Trophoblast cell (in vitro differentiated cells and primary cell): ENCODE results near the gene SMIM28.

Experiments
- DNase-seq, 2 donors: peaks; one replicate each; pipeline ENCODE4 v3.0.0-alpha.2; 2016
- H2AFZ ChIP-seq: 2 replicates; pipeline ENCODE4 v1.6.1; 2013; ENCODE audit warnings: low read length, moderate library complexity, mild to moderate bottlenecking; ENCODE audit not compliant: insufficient read depth, poor library complexity
- H2AK5ac ChIP-seq: 2 replicates; pipeline ENCODE4 v1.6.1; 2013; ENCODE audit warnings: mild to moderate bottlenecking, low read length
- H2BK120ac ChIP-seq: 2 replicates; pipeline ENCODE4 v1.6.1; 2013; ENCODE audit warnings: low read length, mild to moderate bottlenecking, moderate library complexity; ENCODE audit not compliant: insufficient read depth, poor library complexity
- H2BK12ac ChIP-seq: 2 replicates; pipeline ENCODE4 v1.6.1; 2013; ENCODE audit warnings: mild to moderate bottlenecking, low read length, moderate library complexity
- H2BK5ac ChIP-seq: 2 replicates; pipeline ENCODE4 v1.6.1; 2013; ENCODE audit warnings: low read length, low read depth, moderate library complexity, mild to moderate bottlenecking; ENCODE audit not compliant: poor library complexity
- H3K14ac ChIP-seq: 2 replicates; pipeline ENCODE4 v1.6.1; 2013; ENCODE audit warnings: mild to moderate bottlenecking, low read length
- H3K18ac ChIP-seq: 2 replicates; pipeline ENCODE4 v1.6.1; 2013; ENCODE audit warnings: mild to moderate bottlenecking, low read length
- H3K23ac ChIP-seq: 2 replicates; pipeline ENCODE4 v1.6.1; 2013; ENCODE audit warnings: low read length
- H3K27ac ChIP-seq: 2 replicates; pipeline ENCODE4 v1.5.1; 2013; ENCODE audit warnings: low read depth, mild to moderate bottlenecking, inconsistent platforms, low read length, moderate library complexity
- H3K27me3 ChIP-seq: 2 replicates; pipeline ENCODE4 v1.6.1; 2013; ENCODE audit warnings: inconsistent platforms, mild to moderate bottlenecking, low read length, moderate library complexity; ENCODE audit not compliant: insufficient read depth
- H3K36me3 ChIP-seq, 2 experiments: 1 replicate in 1 of 2; 2 replicates in 1 of 2; pipeline ENCODE4 v1.6.1; 2013; ENCODE audit warnings: low read length in 2 of 2, mild to moderate bottlenecking in 2 of 2, moderate library complexity in 1 of 2; ENCODE audit not compliant: insufficient read depth in 2 of 2, control insufficient read depth in 1 of 2
- H3K4ac ChIP-seq: 2 replicates; pipeline ENCODE4 v1.6.1; 2013; ENCODE audit warnings: low read depth, mild to moderate bottlenecking, low read length, moderate library complexity
- H3K4me1 ChIP-seq, 2 experiments: 1 replicate in 1 of 2; 2 replicates in 1 of 2; pipeline ENCODE4 v1.6.1; 2013; ENCODE audit warnings: low read length in 2 of 2, mild to moderate bottlenecking in 2 of 2, moderate library complexity in 1 of 2; ENCODE audit not compliant: insufficient read depth in 2 of 2, control insufficient read depth in 1 of 2
- H3K4me2 ChIP-seq: 2 replicates; pipeline ENCODE4 v1.6.1; 2013; ENCODE audit warnings: inconsistent platforms, mild to moderate bottlenecking, low read length, moderate library complexity
- H3K4me3 ChIP-seq: 2 replicates; pipeline ENCODE4 v1.5.1; 2013; ENCODE audit warnings: mild to moderate bottlenecking, low read depth, low read length, inconsistent platforms
- H3K79me1 ChIP-seq: one replicate; pipeline ENCODE4 v1.6.1; 2013; ENCODE audit warnings: low read length
- H3K79me2 ChIP-seq: 2 replicates; pipeline ENCODE4 v1.6.1; 2013; ENCODE audit warnings: low read length, mild to moderate bottlenecking; ENCODE audit not compliant: control insufficient read depth, insufficient read depth, poor library complexity
- H3K9ac ChIP-seq: 2 replicates; pipeline ENCODE4 v1.6.1; 2013; ENCODE audit warnings: mild to moderate bottlenecking, low read length
- H3K9me3 ChIP-seq: 2 replicates; pipeline ENCODE4 v1.6.1; 2013; ENCODE audit warnings: low read depth, mild to moderate bottlenecking, control low read depth, inconsistent platforms, low read length; ENCODE audit not compliant: insufficient read depth
- H4K12ac ChIP-seq: 2 replicates; pipeline ENCODE4 v1.6.1; 2013; ENCODE audit warnings: low read depth, mild to moderate bottlenecking, low read length, moderate library complexity
- H4K8ac ChIP-seq: 2 replicates; pipeline ENCODE4 v1.6.1; 2013; ENCODE audit warnings: low read depth, mild to moderate bottlenecking, low read length, moderate library complexity
- H4K91ac ChIP-seq: one replicate; pipeline ENCODE4 v1.6.1; 2013; ENCODE audit warnings: low read depth, mild to moderate bottlenecking, low read length, moderate library complexity
- WGBS: extraction: QIAGEN DNeasy Blood & Tissue Kit; methylation state at CpG from one replicate; pipeline ENCODE4 v1.1.7; 2013; ENCODE audit warnings: missing lambda C conversion rate; ENCODE audit not compliant: insufficient read length, insufficient coverage; ENCODE audit errors: extremely low coverage; 5-methylcytosine and 5-hydroxymethylcytosine counted together

The SMIM28 gene

DNA sequence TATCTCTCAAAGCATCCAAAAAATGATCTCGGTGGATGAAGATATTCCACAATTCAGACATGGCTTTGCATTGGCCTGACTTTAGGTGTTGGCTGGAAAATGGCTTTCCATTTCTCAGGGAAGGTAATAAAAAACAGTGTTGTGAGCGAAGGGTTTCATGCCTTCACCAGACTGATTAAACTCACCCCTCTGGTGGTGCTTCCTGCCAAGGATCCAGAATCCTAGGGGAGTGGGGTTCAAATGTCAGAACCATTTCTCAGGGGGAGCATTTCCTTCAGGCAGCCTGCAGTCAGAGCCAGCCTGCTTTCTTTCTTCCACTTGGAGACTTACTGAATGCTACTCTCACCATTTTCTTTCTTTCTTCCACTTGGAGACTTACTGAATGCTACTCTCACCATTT is 45.7 kb upstream of the SMIM28 start:
- Histone ChIP-seq H3K36me3 (no peaks in the 10 kb centered on the region), H3K4me1 (peaks cover 0 to 2% of the 10 kb centered on the region in 2 experiments), H3K27ac (no peak overlapping the region), H3K79me2 (no peaks in the 10 kb centered on the region), H3K9me3 (peaks cover 4% of the 10 kb centered on the region), H4K8ac (no peak overlapping the region), H4K91ac (no peak overlapping the region), H3K9ac (no peak overlapping the region), H2AFZ (no peak overlapping the region), H3K18ac (no peak overlapping the region), H3K4ac (no peak overlapping the region), H3K4me2 (no peak overlapping the region), H2BK5ac (no peak overlapping the region), H3K27me3 (no peaks in the 10 kb centered on the region), H3K79me1 (no peaks in the 10 kb centered on the region), H2BK12ac (no peak overlapping the region), H3K14ac (no peak overlapping the region), H3K4me3 (no peak overlapping the region), H3K23ac (no peak overlapping the region), H4K12ac (no peak overlapping the region), H2AK5ac (no peak overlapping the region), H2BK120ac (no peak overlapping the region)
- no CpG with 5 or more reads among the region's 2 CpGs for WGBS
- peak in 1 of 2 donors; percentile 74 for DNase-seq

DNA sequence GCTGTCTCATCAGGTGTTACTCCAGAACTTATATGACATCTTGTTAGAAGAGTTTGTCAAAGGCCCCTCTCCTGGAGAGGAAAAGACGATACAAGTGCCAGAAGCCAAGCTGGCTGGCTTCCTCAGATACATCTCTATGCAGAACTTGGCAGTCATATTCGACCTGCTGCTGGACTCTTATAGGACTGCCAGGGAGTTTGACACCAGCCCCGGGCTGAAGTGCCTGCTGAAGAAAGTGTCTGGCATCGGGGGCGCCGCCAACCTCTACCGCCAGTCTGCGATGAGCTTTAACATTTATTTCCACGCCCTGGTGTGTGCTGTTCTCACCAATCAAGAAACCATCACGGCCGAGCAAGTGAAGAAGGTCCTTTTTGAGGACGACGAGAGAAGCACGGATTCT is 43.7 kb upstream of the SMIM28 start:
- Histone ChIP-seq H3K27ac (no peak overlapping the region), H3K14ac (no peak overlapping the region), H4K12ac (no peak overlapping the region), H2BK120ac (no peak overlapping the region), H2AFZ (no peak overlapping the region), H3K18ac (no peak overlapping the region), H3K4ac (no peak overlapping the region), H3K9ac (no peak overlapping the region), H3K23ac (no peak overlapping the region), H3K9me3 (peaks cover 4% of the 10 kb centered on the region), H3K36me3 (no peaks in the 10 kb centered on the region), H3K27me3 (no peaks in the 10 kb centered on the region), H4K91ac (no peak overlapping the region), H3K4me2 (no peak overlapping the region), H3K79me2 (no peaks in the 10 kb centered on the region), H2AK5ac (no peak overlapping the region), H2BK12ac (no peak overlapping the region), H2BK5ac (no peak overlapping the region), H3K4me1 (peaks cover 0 to 2% of the 10 kb centered on the region in 2 experiments), H3K79me1 (no peaks in the 10 kb centered on the region), H3K4me3 (no peak overlapping the region), H4K8ac (no peak overlapping the region)
- DNase-seq = no peak
- WGBS = no CpG with 5 or more reads among the region's 14 CpGs

GRCh38 chr6:138334963-138335362 is 42.7 kb upstream of the SMIM28 start:
- no peak overlapping the region for H3K23ac ChIP-seq
- no peaks in the 10 kb centered on the region for H3K4me1 ChIP-seq
- H3K18ac ChIP-seq = no peak overlapping the region
- no peak overlapping the region for H3K4me3 ChIP-seq
- H2BK5ac ChIP-seq = no peak overlapping the region
- DNase-seq = no peak
- H3K36me3 ChIP-seq = no peaks in the 10 kb centered on the region
- no peak overlapping the region for H2BK12ac ChIP-seq
- no peak overlapping the region for H2BK120ac ChIP-seq
- H3K79me2 ChIP-seq = no peaks in the 10 kb centered on the region
- H3K79me1 ChIP-seq = no peaks in the 10 kb centered on the region
- no peaks in the 10 kb centered on the region for H3K27me3 ChIP-seq
- no peak overlapping the region for H3K9ac ChIP-seq
- H3K9me3 ChIP-seq = peaks cover 4% of the 10 kb centered on the region
- H3K27ac ChIP-seq = no peak overlapping the region
- no peak overlapping the region for H4K8ac ChIP-seq
- no peak overlapping the region for H3K4me2 ChIP-seq
- no peak overlapping the region for H4K91ac ChIP-seq
- no peak overlapping the region for H3K4ac ChIP-seq
- WGBS = no CpG with 5 or more reads among the region's 14 CpGs
- no peak overlapping the region for H2AK5ac ChIP-seq
- no peak overlapping the region for H2AFZ ChIP-seq
- H3K14ac ChIP-seq = no peak overlapping the region
- no peak overlapping the region for H4K12ac ChIP-seq

DNA sequence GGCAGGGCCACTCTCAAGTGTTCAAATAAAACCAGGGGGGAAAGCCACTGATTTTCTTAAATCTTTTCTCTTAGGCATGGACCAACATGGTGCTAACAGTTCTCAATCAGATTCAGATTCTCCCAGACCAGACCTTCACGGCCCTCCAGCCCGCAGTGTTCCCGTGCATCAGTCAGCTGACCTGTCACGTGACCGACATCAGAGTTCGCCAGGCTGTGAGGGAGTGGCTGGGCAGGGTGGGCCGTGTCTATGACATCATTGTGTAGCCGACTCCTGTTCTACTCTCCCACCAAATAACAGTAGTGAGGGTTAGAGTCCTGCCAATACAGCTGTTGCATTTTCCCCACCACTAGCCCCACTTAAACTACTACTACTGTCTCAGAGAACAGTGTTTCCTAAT is 41.5 kb upstream of the SMIM28 start:
- no peak overlapping the region for H2BK5ac ChIP-seq
- H3K18ac ChIP-seq = no peak overlapping the region
- H4K91ac ChIP-seq = no peak overlapping the region
- H3K79me2 ChIP-seq = no peaks in the 10 kb centered on the region
- H2BK12ac ChIP-seq = no peak overlapping the region
- H3K9ac ChIP-seq = no peak overlapping the region
- H3K23ac ChIP-seq = no peak overlapping the region
- no peak overlapping the region for H3K4me3 ChIP-seq
- H3K36me3 ChIP-seq = no peaks in the 10 kb centered on the region
- H2AFZ ChIP-seq = no peak overlapping the region
- H3K14ac ChIP-seq = no peak overlapping the region
- no peak overlapping the region for H2BK120ac ChIP-seq
- no peaks in the 10 kb centered on the region for H3K4me1 ChIP-seq
- H3K79me1 ChIP-seq = no peaks in the 10 kb centered on the region
- no peak overlapping the region for H4K8ac ChIP-seq
- no peak overlapping the region for H3K4me2 ChIP-seq
- no peak overlapping the region for H3K27ac ChIP-seq
- H3K9me3 ChIP-seq = peaks cover 4% of the 10 kb centered on the region
- H3K27me3 ChIP-seq = no peaks in the 10 kb centered on the region
- no peak for DNase-seq
- no CpG with 5 or more reads among the region's 8 CpGs for WGBS
- no peak overlapping the region for H3K4ac ChIP-seq
- H4K12ac ChIP-seq = no peak overlapping the region
- H2AK5ac ChIP-seq = no peak overlapping the region
